MM.1S (cell line): ENCODE measurements around the gene CHRNB1.

Experiments used
- DNase-seq: peaks from one replicate; pipeline ENCODE4 v3.0.0-alpha.2; 2015
- H2AFZ ChIP-seq: fragments of 300-600 bp; sonication (generic); 2 replicates; pipeline ENCODE4 v1.6.0; 2016; ENCODE audit warnings: antibody characterized with exemption, low read length
- H3F3A ChIP-seq: fragments of 300-600 bp; sonication (generic); 2 replicates; pipeline ENCODE4 v1.6.1; 2016; ENCODE audit warnings: mild to moderate bottlenecking, antibody characterized with exemption, low read length, moderate library complexity, mixed read lengths; ENCODE audit not compliant: insufficient read depth
- H3K27ac ChIP-seq: fragments of 300-600 bp; sonication (generic); 2 replicates; pipeline ENCODE4 v1.5.1; 2016; ENCODE audit warnings: mild to moderate bottlenecking, low read length
- H3K27me3 ChIP-seq: fragments of 300-600 bp; sonication (generic); replicated peaks from 2 replicates; pipeline ENCODE4 v1.6.0; 2016; ENCODE audit warnings: low read length; ENCODE audit not compliant: insufficient read depth
- H3K36me3 ChIP-seq: fragments of 300-600 bp; sonication (generic); replicated peaks from 2 replicates; pipeline ENCODE4 v1.6.1; 2016; ENCODE audit warnings: mild to moderate bottlenecking, low read length, mixed read lengths; ENCODE audit not compliant: insufficient read depth
- H3K4me1 ChIP-seq: fragments of 300-600 bp; sonication (generic); 2 replicates; pipeline ENCODE4 v1.6.1; 2016; ENCODE audit warnings: low read length, mixed read lengths
- H3K4me2 ChIP-seq: fragments of 300-600 bp; sonication (generic); 2 replicates; pipeline ENCODE4 v1.6.0; 2016; ENCODE audit warnings: low read depth, low read length
- H3K4me3 ChIP-seq: fragments of 300-600 bp; sonication (generic); 2 replicates; pipeline ENCODE4 v1.5.1; 2016; ENCODE audit warnings: low read length, mixed read lengths
- H3K79me2 ChIP-seq: fragments of 300-600 bp; sonication (generic); 2 replicates; pipeline ENCODE4 v1.6.1; 2016; ENCODE audit warnings: mixed run types, low read length, mixed read lengths
- H3K9ac ChIP-seq: fragments of 300-600 bp; sonication (generic); 2 replicates; pipeline ENCODE4 v1.6.1; 2016; ENCODE audit warnings: low read length, mixed read lengths
- H3K9me2 ChIP-seq: fragments of 300-600 bp; sonication (generic); replicated peaks from 2 replicates; pipeline ENCODE4 v1.6.1; 2016; ENCODE audit warnings: mild to moderate bottlenecking, low read length, mixed read lengths; ENCODE audit not compliant: insufficient read depth
- H3K9me3 ChIP-seq: fragments of 300-600 bp; sonication (generic); replicated peaks from 2 replicates; pipeline ENCODE4 v1.6.1; 2016; ENCODE audit warnings: mild to moderate bottlenecking, low read length, mixed read lengths; ENCODE audit not compliant: insufficient read depth
- H4K20me1 ChIP-seq: fragments of 300-600 bp; sonication (generic); 2 replicates; pipeline ENCODE4 v1.6.1; 2016; ENCODE audit warnings: mild to moderate bottlenecking, low read length, moderate library complexity, mixed read lengths; ENCODE audit not compliant: insufficient read depth
- CTCF ChIP-seq: fragments of 300-600 bp; sonication (generic); IDR thresholded peaks from 2 replicates; pipeline ENCODE4 v1.5.1; 2016; ENCODE audit warnings: antibody characterized with exemption, low read length, mixed read lengths
- EZH2 ChIP-seq: fragments of 300-600 bp; sonication (generic); optimal IDR thresholded peaks from 2 replicates; pipeline ENCODE3; 2017; ENCODE audit warnings: low read depth, mild to moderate bottlenecking, antibody characterized with exemption, low read length, mixed read lengths
- EZH2phosphoT487 ChIP-seq: fragments of 300-600 bp; sonication (generic); IDR thresholded peaks from 2 replicates; pipeline ENCODE4 v1.6.1; 2018; ENCODE audit warnings: antibody characterized with exemption, low read length

Gene CHRNB1

GRCh38 chr17:7459961-7460545 is 15.2 kb downstream of the CHRNB1 start:
- H3K27ac ChIP-seq = no peak overlapping the region
- no peaks in the 10 kb centered on the region for H3K27me3 ChIP-seq
- no peaks in the 10 kb centered on the region for H3K9me2 ChIP-seq
- H3K79me2 ChIP-seq = no peaks in the 10 kb centered on the region
- H2AFZ ChIP-seq = no peak overlapping the region
- peaks cover 14% of the 10 kb centered on the region for H3F3A ChIP-seq
- no peaks in the 10 kb centered on the region for H4K20me1 ChIP-seq
- H3K4me1 ChIP-seq = no peaks in the 10 kb centered on the region; the same call in 1 of the 2 replicates
- H3K4me3 ChIP-seq = no peak overlapping the region
- no peak for DNase-seq
- no peak overlapping the region for H3K4me2 ChIP-seq
- TF ChIP-seq CTCF (no peak), EZH2phosphoT487 (no peak), EZH2 (no peak)
- no peaks in the 10 kb centered on the region for H3K9me3 ChIP-seq
- H3K36me3 ChIP-seq = no peaks in the 10 kb centered on the region
- H3K9ac ChIP-seq = no peak overlapping the region

GRCh38 chr17:7460850-7461660 is 16.2 kb downstream of the CHRNB1 start:
- H3K27me3 ChIP-seq = no peaks in the 10 kb centered on the region
- no peaks in the 10 kb centered on the region for H3K9me2 ChIP-seq
- no peak for TF ChIP-seq EZH2phosphoT487
- no peak for TF ChIP-seq CTCF
- TF ChIP-seq EZH2 = no peak
- no peaks in the 10 kb centered on the region for H4K20me1 ChIP-seq
- no peaks in the 10 kb centered on the region; the same call in 1 of the 2 replicates for H3K4me1 ChIP-seq
- H3K9me3 ChIP-seq = no peaks in the 10 kb centered on the region
- no peak overlapping the region for H3K4me2 ChIP-seq
- no peak overlapping the region for H3K27ac ChIP-seq
- no peak overlapping the region for H3K4me3 ChIP-seq
- no peaks in the 10 kb centered on the region for H3K79me2 ChIP-seq
- no peaks in the 10 kb centered on the region for H3K36me3 ChIP-seq
- no peak overlapping the region for H2AFZ ChIP-seq
- no peak for DNase-seq
- H3F3A ChIP-seq = peaks cover 10% of the 10 kb centered on the region
- no peak overlapping the region for H3K9ac ChIP-seq

- Histone ChIP-seq H3K9me2 (no peaks in the 10 kb centered on the region), H3K27me3 (no peaks in the 10 kb centered on the region), H3K27ac (no peak overlapping the region), H3K79me2 (no peaks in the 10 kb centered on the region), H3K9me3 (no peaks in the 10 kb centered on the region), H3K4me3 (no peak overlapping the region), H3K4me2 (no peak overlapping the region), H3K9ac (no peak overlapping the region), H4K20me1 (no peaks in the 10 kb centered on the region), H3K36me3 (no peaks in the 10 kb centered on the region), H3K4me1 (no peaks in the 10 kb centered on the region), H2AFZ (no peak overlapping the region), H3F3A (no peaks in the 10 kb centered on the region)
- no peak for TF ChIP-seq CTCF
- no peak for TF ChIP-seq EZH2
- TF ChIP-seq EZH2phosphoT487 = no peak
- no peak for DNase-seq
Measured at GRCh38 chr17:7462474-7463371, 17.9 kb downstream of the CHRNB1 start.
